GM21717 (cell line): ENCODE results near the gene ADAM33.

Experiments
- ATAC-seq: cut with Tn5 transposase; IDR thresholded peaks from one replicate; pipeline ENCODE4 v1.9.1; 2021; ENCODE audit warnings: mild to moderate bottlenecking, moderate library complexity; ENCODE audit not compliant: unreplicated experiment

Gene ADAM33

GRCh38 chr20:3710703-3711483, 29.1 kb upstream of the ADAM33 start:
- ATAC-seq = no peak

- no peak for ATAC-seq
Observed at GRCh38 chr20:3710011-3710466, 28.2 kb upstream of the ADAM33 start.

GRCh38 chr20:3707508-3707899, 25.7 kb upstream of the ADAM33 start:
- no peak for ATAC-seq

- ATAC-seq = no peak
Observed at GRCh38 chr20:3706774-3707507, 25.1 kb upstream of the ADAM33 start.

GRCh38 chr20:3705970-3706739, 24.3 kb upstream of the ADAM33 start:
- ATAC-seq = no peak

GRCh38 chr20:3705491-3705969, 23.7 kb upstream of the ADAM33 start:
- ATAC-seq = no peak

- ATAC-seq = no peak
Observed at GRCh38 chr20:3704087-3704486, 22.3 kb upstream of the ADAM33 start.

- no peak for ATAC-seq
Observed at GRCh38 chr20:3702611-3703391, 21.0 kb upstream of the ADAM33 start.

GRCh38 chr20:3701061-3701998, 19.5 kb upstream of the ADAM33 start:
- no peak for ATAC-seq

GRCh38 chr20:3699037-3699436, 17.2 kb upstream of the ADAM33 start:
- no peak for ATAC-seq

- ATAC-seq = no peak
Observed at GRCh38 chr20:3698591-3699001, 16.8 kb upstream of the ADAM33 start.

- ATAC-seq = no peak
Observed at GRCh38 chr20:3697588-3698305, 15.9 kb upstream of the ADAM33 start.

GRCh38 chr20:3696745-3697587, 15.2 kb upstream of the ADAM33 start:
- ATAC-seq = no peak

GRCh38 chr20:3696200-3696599, 14.4 kb upstream of the ADAM33 start:
- ATAC-seq = no peak

GRCh38 chr20:3694864-3695263, 13.1 kb upstream of the ADAM33 start:
- no peak for ATAC-seq

- no peak for ATAC-seq
Observed at GRCh38 chr20:3693376-3693775, 11.6 kb upstream of the ADAM33 start.

GRCh38 chr20:3692706-3693294, 11.0 kb upstream of the ADAM33 start:
- no peak for ATAC-seq

- ATAC-seq = no peak
Observed at GRCh38 chr20:3691897-3692296, 10.1 kb upstream of the ADAM33 start.
